ENCODE results near the gene ATP5F1E. TPM values are rescaled to one million over a fixed set of nuclear protein-coding genes. Genes with fewer than 3 reads are reported as not detected.

ATP5F1E gene
- total and polyA plus RNA-seq, 2 experiments from 2014 or later = 12.9 to 211 TPM

- no peak for TF ChIP-seq ZNF462 (CRISPR knock-in tag; IDR thresholded peaks at IDR 0.05)
- no peak for TF ChIP-seq STAT1 (IDR thresholded peaks at IDR 0.05; ENCODE audit: unreplicated experiment)
- TF ChIP-seq JUNB (IDR thresholded peaks at IDR 0.05; ENCODE audit: unreplicated experiment) = no peak
- no peak for TF ChIP-seq POLR2AphosphoS5 (IDR thresholded peaks at IDR 0.05; ENCODE audit: low read depth)
- TF ChIP-seq CTCF (conservative IDR thresholded peaks at IDR 0.05; ENCODE audit: low read depth in 2 of 2) = no peak
- TF ChIP-seq, protein P1, sequence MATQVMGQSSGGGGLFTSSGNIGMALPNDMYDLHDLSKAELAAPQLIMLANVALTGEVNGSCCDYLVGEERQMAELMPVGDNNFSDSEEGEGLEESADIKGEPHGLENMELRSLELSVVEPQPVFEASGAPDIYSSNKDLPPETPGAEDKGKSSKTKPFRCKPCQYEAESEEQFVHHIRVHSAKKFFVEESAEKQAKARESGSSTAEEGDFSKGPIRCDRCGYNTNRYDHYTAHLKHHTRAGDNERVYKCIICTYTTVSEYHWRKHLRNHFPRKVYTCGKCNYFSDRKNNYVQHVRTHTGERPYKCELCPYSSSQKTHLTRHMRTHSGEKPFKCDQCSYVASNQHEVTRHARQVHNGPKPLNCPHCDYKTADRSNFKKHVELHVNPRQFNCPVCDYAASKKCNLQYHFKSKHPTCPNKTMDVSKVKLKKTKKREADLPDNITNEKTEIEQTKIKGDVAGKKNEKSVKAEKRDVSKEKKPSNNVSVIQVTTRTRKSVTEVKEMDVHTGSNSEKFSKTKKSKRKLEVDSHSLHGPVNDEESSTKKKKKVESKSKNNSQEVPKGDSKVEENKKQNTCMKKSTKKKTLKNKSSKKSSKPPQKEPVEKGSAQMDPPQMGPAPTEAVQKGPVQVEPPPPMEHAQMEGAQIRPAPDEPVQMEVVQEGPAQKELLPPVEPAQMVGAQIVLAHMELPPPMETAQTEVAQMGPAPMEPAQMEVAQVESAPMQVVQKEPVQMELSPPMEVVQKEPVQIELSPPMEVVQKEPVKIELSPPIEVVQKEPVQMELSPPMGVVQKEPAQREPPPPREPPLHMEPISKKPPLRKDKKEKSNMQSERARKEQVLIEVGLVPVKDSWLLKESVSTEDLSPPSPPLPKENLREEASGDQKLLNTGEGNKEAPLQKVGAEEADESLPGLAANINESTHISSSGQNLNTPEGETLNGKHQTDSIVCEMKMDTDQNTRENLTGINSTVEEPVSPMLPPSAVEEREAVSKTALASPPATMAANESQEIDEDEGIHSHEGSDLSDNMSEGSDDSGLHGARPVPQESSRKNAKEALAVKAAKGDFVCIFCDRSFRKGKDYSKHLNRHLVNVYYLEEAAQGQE (IDR thresholded peaks at IDR 0.05; ENCODE audit: unreplicated experiment) = no peak
- no peak for TF ChIP-seq EZH2phosphoT487 (IDR thresholded peaks at IDR 0.05; ENCODE audit: unreplicated experiment)
- TF ChIP-seq EZH2 (IDR thresholded peaks at IDR 0.05; ENCODE audit: low read depth, unreplicated experiment) = no peak
- no peak for TF ChIP-seq NANOG (IDR thresholded peaks at IDR 0.05; ENCODE audit: borderline replicate concordance)
- TF ChIP-seq CREB1 (CRISPR knock-in tag; IDR thresholded peaks at IDR 0.05; ENCODE audit: low read depth) = no peak
- no peak for TF ChIP-seq ZNF331 (CRISPR knock-in tag; IDR thresholded peaks at IDR 0.05; ENCODE audit: low read depth)
- TF ChIP-seq ZNF114 (CRISPR knock-in tag; IDR thresholded peaks at IDR 0.05) = no peak
These were observed 38.5 kb downstream of the ATP5F1E start (continued) for GRCh38 chr20:58993332-58994248.
